ENCODE data around the gene DHRS4.
"Not testable (repeated sequence)": the region's sequence is repeated elsewhere in the genome, so short reads cannot be mapped to it uniquely, and the experiment has no call there.

GRCh38 chr14:23988607-23989363, 35.2 kb downstream of the DHRS4 start, which contains the start of gene DHRS4L2:
- not testable (repeated sequence) for TF ChIP-seq CTCF (conservative IDR thresholded peaks at IDR 0.05; ENCODE audit: low read depth, low read length); EZH2 (IDR thresholded peaks at IDR 0.05; ENCODE audit: borderline replicate concordance, low read depth, low read length, poor library complexity, severe bottlenecking)

All from A673 (cell line).